ENCODE measurements around the gene CDC26. TPM values are rescaled to one million over a fixed set of nuclear protein-coding genes. Genes with fewer than 3 reads are reported as not detected.
"Not testable (repeated sequence)": the region's sequence is repeated elsewhere in the genome, so short reads cannot be mapped to it uniquely, and the experiment has no call there.

The CDC26 gene
- total and polyA plus RNA-seq, 8 donors: 7.2 to 66.4 (median 27.1) TPM

DNA sequence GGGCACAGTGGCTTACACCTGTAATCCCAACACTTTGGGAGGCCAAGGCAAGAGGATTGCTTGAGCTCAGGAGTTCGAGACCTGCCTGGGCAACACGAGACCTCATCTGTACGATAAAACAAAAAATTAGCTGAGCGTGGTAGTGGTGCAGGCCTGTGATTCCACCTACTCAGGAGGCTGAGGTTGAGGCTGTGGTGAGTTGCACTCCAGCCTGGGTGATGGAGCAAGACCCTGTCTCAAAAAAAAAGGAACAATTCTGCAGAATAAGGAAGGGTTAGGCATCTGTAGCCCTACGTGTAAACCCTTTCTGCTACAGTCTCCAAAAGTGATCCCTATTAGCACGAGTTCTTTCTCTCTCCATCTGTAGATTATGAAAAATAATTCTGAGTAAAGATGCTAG is 19.9 kb downstream of the CDC26 start:
- Histone ChIP-seq H3K36me3 (peaks cover 9 to 52% (median 43%) of the 10 kb centered on the region in 4 donors), H3K4me3 (no peak overlapping the region), H3K9me3 (no peaks in the 10 kb centered on the region), H3K27ac (no peak overlapping the region), H3K27me3 (no peaks in the 10 kb centered on the region), H3K4me1 (peaks cover 0 to 13% (median 6%) of the 10 kb centered on the region in 4 donors)
- intact Hi-C loops (cut with DNase I; ENCODE audit: low total_unique reads): no loop called here
- no peak for TF ChIP-seq POLR2A (IDR thresholded peaks at IDR 0.05)
- TF ChIP-seq EP300 (IDR thresholded peaks at IDR 0.05): no peak
- TF ChIP-seq POLR2AphosphoS5 (IDR thresholded peaks at IDR 0.05): no peak
- TF ChIP-seq, protein P1, sequence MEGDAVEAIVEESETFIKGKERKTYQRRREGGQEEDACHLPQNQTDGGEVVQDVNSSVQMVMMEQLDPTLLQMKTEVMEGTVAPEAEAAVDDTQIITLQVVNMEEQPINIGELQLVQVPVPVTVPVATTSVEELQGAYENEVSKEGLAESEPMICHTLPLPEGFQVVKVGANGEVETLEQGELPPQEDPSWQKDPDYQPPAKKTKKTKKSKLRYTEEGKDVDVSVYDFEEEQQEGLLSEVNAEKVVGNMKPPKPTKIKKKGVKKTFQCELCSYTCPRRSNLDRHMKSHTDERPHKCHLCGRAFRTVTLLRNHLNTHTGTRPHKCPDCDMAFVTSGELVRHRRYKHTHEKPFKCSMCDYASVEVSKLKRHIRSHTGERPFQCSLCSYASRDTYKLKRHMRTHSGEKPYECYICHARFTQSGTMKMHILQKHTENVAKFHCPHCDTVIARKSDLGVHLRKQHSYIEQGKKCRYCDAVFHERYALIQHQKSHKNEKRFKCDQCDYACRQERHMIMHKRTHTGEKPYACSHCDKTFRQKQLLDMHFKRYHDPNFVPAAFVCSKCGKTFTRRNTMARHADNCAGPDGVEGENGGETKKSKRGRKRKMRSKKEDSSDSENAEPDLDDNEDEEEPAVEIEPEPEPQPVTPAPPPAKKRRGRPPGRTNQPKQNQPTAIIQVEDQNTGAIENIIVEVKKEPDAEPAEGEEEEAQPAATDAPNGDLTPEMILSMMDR (IDR thresholded peaks at IDR 0.05): no peak
- 86 to 95% (median 94%) methylated on average over 6 of the region's 6 CpGs for WGBS, 5 donors
- DNase-seq: no peak

DNA sequence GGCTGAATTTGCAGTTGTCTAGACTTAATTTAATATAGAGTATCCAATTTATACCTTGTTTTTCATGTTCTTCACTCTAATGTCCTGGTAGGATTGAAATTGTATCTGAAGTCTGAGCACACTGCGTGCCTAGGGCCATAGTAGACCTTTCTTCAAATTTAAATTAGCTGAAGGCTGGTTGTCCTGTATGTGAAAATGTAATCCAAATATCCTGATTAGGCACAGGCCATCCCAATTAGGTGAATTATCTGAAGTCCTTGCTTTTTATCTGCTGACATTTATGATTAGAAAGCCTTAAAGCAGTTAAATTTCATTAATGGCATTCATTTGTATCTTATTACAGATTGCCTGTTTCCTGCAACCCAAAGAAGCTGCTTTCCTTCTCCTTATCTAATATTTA is 20.4 kb downstream of the CDC26 start:
- intact Hi-C loops (cut with DNase I; ENCODE audit: low total_unique reads): no loop called here
- no peaks in the 10 kb centered on the region for H3K27me3 ChIP-seq
- TF ChIP-seq EP300 (IDR thresholded peaks at IDR 0.05) (no peak), POLR2A (IDR thresholded peaks at IDR 0.05) (no peak), POLR2AphosphoS5 (IDR thresholded peaks at IDR 0.05) (no peak)
- TF ChIP-seq, protein P1 (IDR thresholded peaks at IDR 0.05): no peak

DNA sequence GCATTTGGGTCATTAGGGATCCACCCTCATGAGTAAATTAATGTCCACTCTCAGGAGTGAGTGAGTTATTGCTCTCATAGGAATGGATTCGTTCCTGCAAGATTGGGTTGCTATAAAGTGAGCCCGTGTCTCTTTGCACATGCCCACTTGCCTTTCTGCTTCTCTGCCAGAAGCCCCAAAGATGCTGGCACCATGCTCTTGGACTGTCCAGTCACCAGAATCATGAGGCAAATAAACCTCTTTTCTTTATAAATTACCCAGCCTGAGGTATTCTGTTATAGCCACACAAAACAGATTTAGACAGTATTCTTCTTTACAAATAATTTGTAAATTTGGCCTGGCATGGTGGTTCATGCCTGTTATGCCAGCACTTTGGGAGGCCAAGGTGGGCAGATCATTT is 24.6 kb downstream of the CDC26 start:
- WGBS, 5 donors: 92 to 99% (median 97%) methylated on average over 2 of the region's 2 CpGs
- Histone ChIP-seq H3K36me3 (peaks cover 0 to 8% (median 3%) of the 10 kb centered on the region in 4 donors), H3K4me3 (no peak overlapping the region), H3K27ac (no peak overlapping the region), H3K4me1 (no peaks in the 10 kb centered on the region), H3K9me3 (no peaks in the 10 kb centered on the region), H3K27me3 (no peaks in the 10 kb centered on the region)
- intact Hi-C loops (cut with DNase I; ENCODE audit: low total_unique reads): no loop called here
- no peak for DNase-seq
- TF ChIP-seq POLR2AphosphoS5 (IDR thresholded peaks at IDR 0.05) (no peak), POLR2A (IDR thresholded peaks at IDR 0.05) (no peak), EP300 (IDR thresholded peaks at IDR 0.05) (no peak)
- TF ChIP-seq, protein P1 (IDR thresholded peaks at IDR 0.05): no peak

More for the DNA sequence above, 20.4 kb downstream of the CDC26 start:
- no peak for DNase-seq
- 93 to 100% (median 98%) methylated on average over 1 of the region's 1 CpG for WGBS, 5 donors
- Histone ChIP-seq H3K27ac (no peak overlapping the region), H3K9me3 (no peaks in the 10 kb centered on the region), H3K36me3 (peaks cover 5 to 48% (median 39%) of the 10 kb centered on the region in 4 donors), H3K4me1 (peaks cover 0 to 13% (median 6%) of the 10 kb centered on the region in 4 donors), H3K4me3 (no peak overlapping the region)

DNA sequence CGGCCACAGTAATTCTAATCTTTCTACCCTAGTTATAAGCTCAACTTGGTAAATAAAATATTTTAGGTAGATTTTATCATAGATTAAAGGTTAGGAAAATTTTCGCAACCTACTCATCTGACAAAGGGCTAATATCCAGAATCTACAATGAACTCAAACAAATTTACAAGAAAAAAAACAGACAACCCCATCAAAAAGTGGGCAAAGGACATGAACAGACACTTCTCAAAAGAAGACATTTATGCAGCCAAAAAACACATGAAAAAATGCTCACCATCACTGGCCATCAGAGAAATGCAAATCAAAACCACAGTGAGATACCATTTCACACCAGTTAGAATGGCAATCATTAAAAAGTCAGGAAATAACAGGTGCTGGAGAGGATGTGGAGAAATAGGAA is 25.7 kb downstream of the CDC26 start:
- H3K4me3 ChIP-seq; H3K4me1 ChIP-seq; H3K27ac ChIP-seq; H3K9me3 ChIP-seq; H3K27me3 ChIP-seq; intact Hi-C loops (cut with DNase I; ENCODE audit: low total_unique reads); H3K36me3 ChIP-seq; DNase-seq: not testable (repeated sequence)
- 93 to 98% (median 98%) methylated on average over 2 of the region's 2 CpGs for whole genome bisulfite sequencing, 5 donors

DNA sequence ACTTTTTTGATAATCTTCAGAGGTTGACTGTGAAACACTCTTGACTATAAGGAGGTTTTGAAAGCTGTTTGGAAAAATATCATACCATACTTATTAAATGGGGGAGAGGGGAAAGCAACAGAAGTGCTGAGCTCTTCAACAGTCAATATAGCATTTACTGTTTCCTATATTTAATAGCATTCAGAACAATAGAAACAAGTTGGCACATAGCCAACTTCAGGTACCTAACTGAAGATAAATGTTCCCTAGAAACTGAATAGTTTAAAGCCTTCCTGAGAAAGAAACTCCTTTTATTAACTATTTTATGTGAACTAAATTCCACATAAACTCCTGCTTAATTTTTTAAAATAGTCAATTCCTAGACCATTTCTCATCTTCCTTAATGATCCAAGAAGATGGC is 27.7 kb downstream of the CDC26 start:
- Histone ChIP-seq H3K4me1 (no peaks in the 10 kb centered on the region), H3K27me3 (no peaks in the 10 kb centered on the region), H3K27ac (no peak overlapping the region), H3K36me3 (no peaks in the 10 kb centered on the region), H3K4me3 (no peak overlapping the region), H3K9me3 (no peaks in the 10 kb centered on the region)
- no peak for DNase-seq
- intact Hi-C loops (cut with DNase I; ENCODE audit: low total_unique reads): no loop called here
- TF ChIP-seq EP300 (IDR thresholded peaks at IDR 0.05) (no peak), POLR2A (IDR thresholded peaks at IDR 0.05) (no peak), POLR2AphosphoS5 (IDR thresholded peaks at IDR 0.05) (no peak)
- TF ChIP-seq, protein P1 (IDR thresholded peaks at IDR 0.05): no peak
